Mucosa of descending colon (tissue), 3 donors: ENCODE data around the gene NFATC1. TPM values are rescaled to one million over a fixed set of nuclear protein-coding genes. Genes with fewer than 3 reads are reported as not detected.

Experiments used
- ATAC-seq: fragments of 200-7000 bp; cut with Tn5 transposase; one replicate; pipeline ENCODE4 v1.9.1; 2020; ENCODE audit warnings: mild to moderate bottlenecking, moderate library complexity
- DNase-seq, 3 donors: peaks; one replicate each; pipeline ENCODE4 v3.0.0-alpha.2; 2020
- H3K36me3 ChIP-seq: fragments of 200-600 bp; one replicate; pipeline ENCODE4 v1.8.0; 2021; ENCODE audit warnings: low read depth, mild to moderate bottlenecking
- H3K4me1 ChIP-seq: fragments of 200-600 bp; one replicate; pipeline ENCODE4 v1.8.0; 2021; ENCODE audit warnings: low read depth, mild to moderate bottlenecking
- H3K4me3 ChIP-seq: fragments of 200-600 bp; one replicate; pipeline ENCODE4 v1.8.0; 2021; ENCODE audit warnings: mild to moderate bottlenecking
- H3K9me3 ChIP-seq: fragments of 200-600 bp; one replicate; pipeline ENCODE4 v1.8.0; 2021; ENCODE audit warnings: mild to moderate bottlenecking
- CTCF ChIP-seq: fragments of 200-600 bp; IDR thresholded peaks from one replicate; pipeline ENCODE4 v1.8.0; 2022; ENCODE audit warnings: antibody characterized with exemption, mild to moderate bottlenecking
- intact Hi-C, 2 donors: fragments of 100-400 bp; cut with DNase I in 1 of 2; cut with micrococcal nuclease in 1 of 2; formaldehyde crosslinking; loops; one replicate each; pipeline versions ENCODE4 v1.11.0 to v1.11.1; 2022; cut with DNase I, micrococcal nuclease
- total RNA-seq, 3 donors: library from RNA; stranded (reverse); fragmentation: NEBNext Ultra II Directional in 2 of 3; extraction: Animal tissue kit (Norgen Biotek cat#: 25700) in 2 of 3; gene quantifications; one replicate each; pipeline versions ENCODE4 v1.2.1 to v1.2.4, GENCODE V29; 2021 to 2023
- donor health status: DM: no; HTN: no; CAD: no; lungs with moderate emphysema.
- donor health status: DM: no; HTN: no; CAD: no.
- donor health status: DM: no; HTN: yes; CAD: no.

The NFATC1 gene
- total RNA-seq, 3 donors from 2014 or later, result 2.9 to 12.9 (median 4.6) TPM

- no peak for TF ChIP-seq CTCF
- intact Hi-C loops, result no loop called here
- no peak overlapping the region for H3K4me3 ChIP-seq
- no peaks in the 10 kb centered on the region for H3K4me1 ChIP-seq
- no peaks in the 10 kb centered on the region for H3K36me3 ChIP-seq
- DNase-seq (no peak), ATAC-seq (peak; percentile 17)
- no peaks in the 10 kb centered on the region for H3K9me3 ChIP-seq
Measured at GRCh38 chr18:79544386-79544963, 148.7 kb downstream of the NFATC1 start.

GRCh38 chr18:79545255-79545654 is 149.5 kb downstream of the NFATC1 start:
- DNase-seq, result peak in 1 of 3 donors; percentile 33
- intact Hi-C loops, result no loop called here

GRCh38 chr18:79545736-79546171 is 150.0 kb downstream of the NFATC1 start:
- Histone ChIP-seq H3K4me3 (no peak overlapping the region), H3K36me3 (no peaks in the 10 kb centered on the region), H3K9me3 (no peaks in the 10 kb centered on the region), H3K4me1 (no peaks in the 10 kb centered on the region)
- no peak for TF ChIP-seq CTCF
- intact Hi-C loops, result no loop called here
- peak in 2 of 3 donors; percentile 15 to 32 for DNase-seq
- ATAC-seq, result no peak

More at GRCh38 chr18:79545255-79545654, 149.5 kb downstream of the NFATC1 start:
- H3K4me3 ChIP-seq, result no peak overlapping the region
- H3K36me3 ChIP-seq, result no peaks in the 10 kb centered on the region
- H3K4me1 ChIP-seq, result no peaks in the 10 kb centered on the region
- no peak for TF ChIP-seq CTCF
- H3K9me3 ChIP-seq, result no peaks in the 10 kb centered on the region
- no peak for ATAC-seq

- DNase-seq (no peak), ATAC-seq (no peak)
- intact Hi-C loops, result no loop called here
- TF ChIP-seq CTCF, result no peak
- Histone ChIP-seq H3K4me3 (no peak overlapping the region), H3K4me1 (no peaks in the 10 kb centered on the region), H3K36me3 (no peaks in the 10 kb centered on the region), H3K9me3 (no peaks in the 10 kb centered on the region)
Measured at GRCh38 chr18:79546781-79547272, 151.1 kb downstream of the NFATC1 start.

GRCh38 chr18:79547413-79548076 is 151.8 kb downstream of the NFATC1 start:
- intact Hi-C loops, result no loop called here
- no peaks in the 10 kb centered on the region for H3K4me1 ChIP-seq
- H3K4me3 ChIP-seq, result no peak overlapping the region
- DNase-seq (peak in 1 of 3 donors; percentile 11), ATAC-seq (no peak)
- no peak for TF ChIP-seq CTCF
- no peaks in the 10 kb centered on the region for H3K9me3 ChIP-seq
- H3K36me3 ChIP-seq, result no peaks in the 10 kb centered on the region
